HCT116 (cell line): ENCODE data around the gene P2RX3. TPM values are rescaled to one million over a fixed set of nuclear protein-coding genes. Genes with fewer than 3 reads are reported as not detected.

Experiments used
- ATAC-seq: fragments of 200-7000 bp; cut with Tn5 transposase; 2 replicates; pipeline ENCODE4 v1.9.1; 2020; ENCODE audit warnings: mild to moderate bottlenecking, moderate library complexity
- BruUV-seq: library from RNA; stranded (reverse); fragments of 400-500 nt; replicated peaks from 2 replicates; lab custom pipeline; 2021; lab: Mats Ljungman, UMichigan
- CTCF ChIA-PET: fragments of 300-600 bp; sonication (Branson Sonifier 250); formaldehyde crosslinking; loops from one replicate; lab custom pipeline; 2021; ENCODE audit warnings: antibody characterized with exemption; lab: Charles Lee
- POLR2A ChIA-PET: fragments of 300-600, 350-600 bp; sonication (Branson Sonifier 250); formaldehyde crosslinking; loops from one replicate; lab custom pipeline; 2021; ENCODE audit warnings: antibody characterized with exemption; lab: Charles Lee
- RAD21 ChIA-PET, 2 experiments: fragments of 300-600 bp; sonication (Branson Sonifier 250); formaldehyde crosslinking; loops; one replicate each; lab custom pipeline; 2023; ENCODE audit warnings: low total read pairs in 2 of 2; ENCODE audit not compliant: uncharacterized antibody in 2 of 2, unreplicated experiment in 2 of 2, low non-redundant PET in 1 of 2; lab: Charles Lee
- DNase-seq: peaks from one replicate; pipeline ENCODE4 v3.0.0-alpha.2; 2010; ENCODE audit warnings: low read depth, low spot score
- H2AFZ ChIP-seq: fragments of 200-600 bp; shearing (Covaris generic), sonication (generic); 2 replicates; pipeline ENCODE4 v1.6.1; 2017; ENCODE audit warnings: low read depth, mixed run types, mixed read lengths, antibody characterized with exemption, low read length; ENCODE audit not compliant: poor library complexity, severe bottlenecking
- H3K27ac ChIP-seq: 2 replicates; pipeline ENCODE4 v1.5.1; 2012; ENCODE audit warnings: low read depth, low read length
- H3K27me3 ChIP-seq: fragments of 200-600 bp; sonication (generic); 2 replicates; pipeline ENCODE4 v1.6.1; 2016; ENCODE audit warnings: mixed run types, low read length, mixed read lengths; ENCODE audit not compliant: insufficient read depth
- H3K36me3 ChIP-seq, 2 experiments: fragments of 200-500 bp in 1 of 2; fragments of 200-600 bp in 1 of 2; sonication (Bioruptor generic) in 1 of 2; sonication (generic) in 1 of 2; 2 replicates each; pipeline versions ENCODE4 v1.5.1 to v1.6.1; 2014 to 2016; ENCODE audit warnings: low read length in 2 of 2, inconsistent platforms in 1 of 2, mixed read lengths in 1 of 2, mixed run types in 1 of 2; ENCODE audit not compliant: insufficient read depth in 2 of 2, control insufficient read depth in 1 of 2
- H3K4me1 ChIP-seq, 2 experiments: fragments of 200-600 bp in 1 of 2; sonication (generic) in 1 of 2; 2 replicates each; pipeline versions ENCODE4 v1.5.1 to v1.6.1; 2012 to 2017; ENCODE audit warnings: low read length in 2 of 2, inconsistent platforms in 1 of 2, mild to moderate bottlenecking in 1 of 2, mixed read lengths in 1 of 2, mixed run types in 1 of 2, moderate library complexity in 1 of 2; ENCODE audit not compliant: insufficient read depth in 2 of 2, control insufficient read depth in 1 of 2
- H3K4me2 ChIP-seq: fragments of 200-600 bp; sonication (generic); 2 replicates; pipeline ENCODE4 v1.6.1; 2017; ENCODE audit warnings: mixed run types, low read length, mixed read lengths
- H3K4me3 ChIP-seq, 2 experiments: fragments of 200-600 bp in 1 of 2; sonication (generic) in 1 of 2; replicated peaks in 1 of 2; 2 replicates each; pipeline ENCODE4 v1.5.1; 2011 to 2016; ENCODE audit warnings: low read length in 2 of 2, control low read depth in 1 of 2, low read depth in 1 of 2, mild to moderate bottlenecking in 1 of 2, mixed read lengths in 1 of 2, mixed run types in 1 of 2
- H3K79me2 ChIP-seq: fragments of 200-600 bp; sonication (generic); 2 replicates; pipeline ENCODE4 v1.6.1; 2017; ENCODE audit warnings: mild to moderate bottlenecking, mixed run types, low read length, moderate library complexity, mixed read lengths; ENCODE audit not compliant: insufficient read depth
- H3K9ac ChIP-seq: fragments of 200-600 bp; sonication (generic); 2 replicates; pipeline ENCODE4 v1.6.1; 2016; ENCODE audit warnings: low read length, mixed read lengths
- H3K9me2 ChIP-seq: fragments of 200-600 bp; sonication (generic), shearing (Covaris generic); 2 replicates; pipeline ENCODE4 v1.6.1; 2017; ENCODE audit warnings: mixed run types, mild to moderate bottlenecking, moderate library complexity; ENCODE audit not compliant: insufficient read depth
- H3K9me3 ChIP-seq, 2 experiments: fragments of 200-500 bp in 1 of 2; fragments of 200-600 bp in 1 of 2; sonication (Bioruptor generic) in 1 of 2; sonication (generic) in 1 of 2; 2 replicates each; pipeline ENCODE4 v1.6.1; 2014 to 2017; ENCODE audit warnings: low read length in 2 of 2, mixed read lengths in 2 of 2, inconsistent platforms in 1 of 2, low read depth in 1 of 2, mild to moderate bottlenecking in 1 of 2, mixed run types in 1 of 2, moderate library complexity in 1 of 2; ENCODE audit not compliant: control insufficient read depth in 1 of 2, insufficient read depth in 1 of 2
- H4K20me1 ChIP-seq: fragments of 200-600 bp; sonication (generic), shearing (Covaris generic); 2 replicates; pipeline ENCODE4 v1.6.1; 2017; ENCODE audit warnings: mixed run types, mild to moderate bottlenecking, moderate library complexity; ENCODE audit not compliant: insufficient read depth
- CBX3 ChIP-seq: IDR thresholded peaks from 2 replicates; pipeline ENCODE4 v1.6.1; 2012; ENCODE audit warnings: low read depth
- EZH2 ChIP-seq: fragments of 200-600 bp; sonication (generic); IDR thresholded peaks from 2 replicates; pipeline ENCODE4 v1.6.1; 2017; ENCODE audit warnings: antibody characterized with exemption, mixed run types
- JUND ChIP-seq: IDR thresholded peaks from 2 replicates; pipeline ENCODE4 v1.6.1; 2012
- RAD21 ChIP-seq: IDR thresholded peaks from 2 replicates; pipeline ENCODE4 v1.6.1; 2012; ENCODE audit warnings: low read depth, mild to moderate bottlenecking
- SIN3A ChIP-seq: IDR thresholded peaks from 2 replicates; pipeline ENCODE4 v1.6.1; 2012; ENCODE audit warnings: low read depth
- SRF ChIP-seq: IDR thresholded peaks from 2 replicates; pipeline ENCODE4 v1.6.1; 2012; ENCODE audit warnings: low read depth
- TCF7L2 ChIP-seq: IDR thresholded peaks from 2 replicates; pipeline ENCODE4 v1.7.0; 2011; ENCODE audit warnings: borderline replicate concordance, inconsistent platforms; ENCODE audit not compliant: insufficient read depth, insufficient read length; ENCODE audit errors: extremely low read depth
- ZFX ChIP-seq: fragments of 450-650 bp; IDR thresholded peaks from 2 replicates; pipeline ENCODE4 v1.6.1; 2017
- ZNF274 ChIP-seq: fragments of 200-500 bp; sonication (Bioruptor generic); IDR thresholded peaks from 2 replicates; pipeline ENCODE4 v1.6.1; 2014; ENCODE audit warnings: mild to moderate bottlenecking, low read depth, low read length, inconsistent platforms
- intact Hi-C: fragments of 100-400 bp; cut with micrococcal nuclease; formaldehyde crosslinking; loops from 2 replicates; pipeline ENCODE4 v1.10.0; 2022
- total RNA-seq: library from RNA; stranded (reverse); gene quantifications from one replicate; pipeline ENCODE4 v1.2.1, GENCODE V29; 2021; ENCODE audit not compliant: unreplicated experiment
- TF ChIP-seq, protein P1 (sequence below): IDR thresholded peaks from 2 replicates; pipeline ENCODE4 v1.6.1; 2012; ENCODE audit warnings: low read depth
- TF ChIP-seq, protein P2 (sequence below), 3 experiments: fragments of 200-600 bp in 1 of 3; sonication (generic) in 1 of 3; IDR thresholded peaks in 2 of 3; conservative IDR thresholded peaks in 1 of 3; 2 replicates each; pipeline ENCODE4 v1.5.1; 2012 to 2017; ENCODE audit warnings: low read depth in 2 of 3, low read length in 2 of 3, antibody characterized with exemption in 1 of 3, borderline replicate concordance in 1 of 3, control low read depth in 1 of 3, mild to moderate bottlenecking in 1 of 3, mixed read lengths in 1 of 3, mixed run types in 1 of 3, moderate library complexity in 1 of 3; ENCODE audit not compliant: insufficient read depth in 1 of 3
- TF ChIP-seq, protein P3 (sequence below): IDR thresholded peaks from 2 replicates; pipeline ENCODE4 v1.6.1; 2012
- TF ChIP-seq, protein P4 (sequence below): IDR thresholded peaks from 2 replicates; pipeline ENCODE4 v1.6.1; 2011; ENCODE audit warnings: mild to moderate bottlenecking, low read length, moderate library complexity; ENCODE audit not compliant: insufficient replicate concordance; ENCODE audit errors: extremely low read depth
- TF ChIP-seq, protein P5 (sequence below): IDR thresholded peaks from 2 replicates; pipeline ENCODE4 v1.6.1; 2012

Gene P2RX3
- total RNA-seq, 1 experiment from 2014 or later, result not detected

DNA sequence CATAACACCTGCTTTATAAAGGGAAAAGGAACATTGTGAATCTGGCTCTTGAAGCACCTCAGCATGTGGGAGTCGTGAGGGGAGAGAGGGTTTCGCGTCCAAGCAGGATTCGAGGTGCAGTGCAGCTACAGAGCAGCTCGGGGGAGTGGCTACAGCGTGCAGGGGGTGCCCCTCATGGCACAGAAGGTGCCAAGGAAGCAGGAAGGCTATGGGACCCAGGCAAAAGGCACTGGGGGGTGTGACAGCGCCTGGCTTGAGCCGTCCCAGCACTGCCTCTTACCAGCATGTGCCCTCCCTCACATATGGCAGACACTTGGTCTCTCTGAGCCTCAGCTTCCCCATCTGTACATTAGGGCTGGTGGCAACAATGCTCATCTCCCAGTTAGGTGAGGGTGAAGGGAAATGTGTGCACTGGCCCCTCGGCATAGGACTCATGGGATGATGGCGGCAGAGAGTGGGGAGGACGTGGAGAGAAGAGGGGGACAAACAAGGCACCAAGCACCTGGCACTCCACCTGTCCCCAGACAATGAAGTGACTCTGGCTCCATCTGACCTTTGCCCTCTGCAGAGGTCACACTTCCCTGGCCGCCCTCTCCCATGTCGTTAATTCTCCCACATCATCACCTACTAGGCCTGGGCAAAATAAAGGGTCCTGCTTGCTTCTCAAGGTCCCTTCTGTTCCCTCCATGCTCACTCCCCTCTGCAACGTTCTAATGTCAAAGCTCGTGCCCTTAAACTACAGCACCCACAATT is 23.8 kb upstream of the P2RX3 start:
- no TSS peak for BruUV-seq
- Histone ChIP-seq H3K9me2 (no peaks in the 10 kb centered on the region), H2AFZ (no peak overlapping the region), H3K4me1 (peaks cover 13 to 23% of the 10 kb centered on the region in 2 experiments), H3K36me3 (peaks cover 29 to 35% of the 10 kb centered on the region in 2 experiments; a peak in 3 of 4 replicates), H3K4me3 (no peak overlapping the region), H4K20me1 (no peaks in the 10 kb centered on the region), H3K27me3 (no peaks in the 10 kb centered on the region), H3K27ac (no peak overlapping the region), H3K4me2 (no peak overlapping the region), H3K9ac (no peak overlapping the region), H3K79me2 (0 out of 2 replicates have a peak, but pooled peaks cover 4% of the 10 kb centered on the region), H3K9me3 (no peaks in the 10 kb centered on the region)
- TF ChIP-seq CBX3 (no peak), ZNF274 (no peak), RAD21 (no peak), ZFX (no peak), SRF (no peak), EZH2 (no peak), TCF7L2 (no peak), JUND (no peak), SIN3A (no peak)
- TF ChIP-seq, protein P1, sequence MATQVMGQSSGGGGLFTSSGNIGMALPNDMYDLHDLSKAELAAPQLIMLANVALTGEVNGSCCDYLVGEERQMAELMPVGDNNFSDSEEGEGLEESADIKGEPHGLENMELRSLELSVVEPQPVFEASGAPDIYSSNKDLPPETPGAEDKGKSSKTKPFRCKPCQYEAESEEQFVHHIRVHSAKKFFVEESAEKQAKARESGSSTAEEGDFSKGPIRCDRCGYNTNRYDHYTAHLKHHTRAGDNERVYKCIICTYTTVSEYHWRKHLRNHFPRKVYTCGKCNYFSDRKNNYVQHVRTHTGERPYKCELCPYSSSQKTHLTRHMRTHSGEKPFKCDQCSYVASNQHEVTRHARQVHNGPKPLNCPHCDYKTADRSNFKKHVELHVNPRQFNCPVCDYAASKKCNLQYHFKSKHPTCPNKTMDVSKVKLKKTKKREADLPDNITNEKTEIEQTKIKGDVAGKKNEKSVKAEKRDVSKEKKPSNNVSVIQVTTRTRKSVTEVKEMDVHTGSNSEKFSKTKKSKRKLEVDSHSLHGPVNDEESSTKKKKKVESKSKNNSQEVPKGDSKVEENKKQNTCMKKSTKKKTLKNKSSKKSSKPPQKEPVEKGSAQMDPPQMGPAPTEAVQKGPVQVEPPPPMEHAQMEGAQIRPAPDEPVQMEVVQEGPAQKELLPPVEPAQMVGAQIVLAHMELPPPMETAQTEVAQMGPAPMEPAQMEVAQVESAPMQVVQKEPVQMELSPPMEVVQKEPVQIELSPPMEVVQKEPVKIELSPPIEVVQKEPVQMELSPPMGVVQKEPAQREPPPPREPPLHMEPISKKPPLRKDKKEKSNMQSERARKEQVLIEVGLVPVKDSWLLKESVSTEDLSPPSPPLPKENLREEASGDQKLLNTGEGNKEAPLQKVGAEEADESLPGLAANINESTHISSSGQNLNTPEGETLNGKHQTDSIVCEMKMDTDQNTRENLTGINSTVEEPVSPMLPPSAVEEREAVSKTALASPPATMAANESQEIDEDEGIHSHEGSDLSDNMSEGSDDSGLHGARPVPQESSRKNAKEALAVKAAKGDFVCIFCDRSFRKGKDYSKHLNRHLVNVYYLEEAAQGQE, result no peak
- TF ChIP-seq, protein P2, sequence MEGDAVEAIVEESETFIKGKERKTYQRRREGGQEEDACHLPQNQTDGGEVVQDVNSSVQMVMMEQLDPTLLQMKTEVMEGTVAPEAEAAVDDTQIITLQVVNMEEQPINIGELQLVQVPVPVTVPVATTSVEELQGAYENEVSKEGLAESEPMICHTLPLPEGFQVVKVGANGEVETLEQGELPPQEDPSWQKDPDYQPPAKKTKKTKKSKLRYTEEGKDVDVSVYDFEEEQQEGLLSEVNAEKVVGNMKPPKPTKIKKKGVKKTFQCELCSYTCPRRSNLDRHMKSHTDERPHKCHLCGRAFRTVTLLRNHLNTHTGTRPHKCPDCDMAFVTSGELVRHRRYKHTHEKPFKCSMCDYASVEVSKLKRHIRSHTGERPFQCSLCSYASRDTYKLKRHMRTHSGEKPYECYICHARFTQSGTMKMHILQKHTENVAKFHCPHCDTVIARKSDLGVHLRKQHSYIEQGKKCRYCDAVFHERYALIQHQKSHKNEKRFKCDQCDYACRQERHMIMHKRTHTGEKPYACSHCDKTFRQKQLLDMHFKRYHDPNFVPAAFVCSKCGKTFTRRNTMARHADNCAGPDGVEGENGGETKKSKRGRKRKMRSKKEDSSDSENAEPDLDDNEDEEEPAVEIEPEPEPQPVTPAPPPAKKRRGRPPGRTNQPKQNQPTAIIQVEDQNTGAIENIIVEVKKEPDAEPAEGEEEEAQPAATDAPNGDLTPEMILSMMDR (IDR thresholded peaks at IDR 0.05 in 2 of 3, conservative IDR thresholded peaks at IDR 0.05 in 1 of 3; ENCODE audit: borderline replicate concordance in 1 of 3, insufficient read depth in 1 of 3, low read depth in 2 of 3, low read length in 2 of 3), result no peak
- TF ChIP-seq, protein P3, sequence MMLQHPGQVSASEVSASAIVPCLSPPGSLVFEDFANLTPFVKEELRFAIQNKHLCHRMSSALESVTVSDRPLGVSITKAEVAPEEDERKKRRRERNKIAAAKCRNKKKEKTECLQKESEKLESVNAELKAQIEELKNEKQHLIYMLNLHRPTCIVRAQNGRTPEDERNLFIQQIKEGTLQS, result no peak
- TF ChIP-seq, protein P4, sequence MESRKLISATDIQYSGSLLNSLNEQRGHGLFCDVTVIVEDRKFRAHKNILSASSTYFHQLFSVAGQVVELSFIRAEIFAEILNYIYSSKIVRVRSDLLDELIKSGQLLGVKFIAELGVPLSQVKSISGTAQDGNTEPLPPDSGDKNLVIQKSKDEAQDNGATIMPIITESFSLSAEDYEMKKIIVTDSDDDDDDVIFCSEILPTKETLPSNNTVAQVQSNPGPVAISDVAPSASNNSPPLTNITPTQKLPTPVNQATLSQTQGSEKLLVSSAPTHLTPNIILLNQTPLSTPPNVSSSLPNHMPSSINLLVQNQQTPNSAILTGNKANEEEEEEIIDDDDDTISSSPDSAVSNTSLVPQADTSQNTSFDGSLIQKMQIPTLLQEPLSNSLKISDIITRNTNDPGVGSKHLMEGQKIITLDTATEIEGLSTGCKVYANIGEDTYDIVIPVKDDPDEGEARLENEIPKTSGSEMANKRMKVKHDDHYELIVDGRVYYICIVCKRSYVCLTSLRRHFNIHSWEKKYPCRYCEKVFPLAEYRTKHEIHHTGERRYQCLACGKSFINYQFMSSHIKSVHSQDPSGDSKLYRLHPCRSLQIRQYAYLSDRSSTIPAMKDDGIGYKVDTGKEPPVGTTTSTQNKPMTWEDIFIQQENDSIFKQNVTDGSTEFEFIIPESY, result no peak
- TF ChIP-seq, protein P5, sequence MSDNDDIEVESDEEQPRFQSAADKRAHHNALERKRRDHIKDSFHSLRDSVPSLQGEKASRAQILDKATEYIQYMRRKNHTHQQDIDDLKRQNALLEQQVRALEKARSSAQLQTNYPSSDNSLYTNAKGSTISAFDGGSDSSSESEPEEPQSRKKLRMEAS, result no peak
- intact Hi-C loops, result no loop called here
- RAD21 ChIA-PET, result no interaction called here
- POLR2A ChIA-PET, result interaction anchor here (0.6 to 4.7 kb wide), 2 partner anchors 9 to 470 kb away, joined by 3 to 42 read pairs; partner anchors contain the start of gene TNKS1BP1
- CTCF ChIA-PET, result no interaction called here
- no peak for DNase-seq
- no peak for ATAC-seq
